Astrocyte of the spinal cord (primary cell): Measurements from ENCODE around the gene PCSK5.

Source experiments
- DNase-seq: peaks from one replicate; pipeline ENCODE4 v3.0.0; 2011; ENCODE audit warnings: low read depth, low spot score
- H3K4me3 ChIP-seq: 2 replicates; pipeline ENCODE4 v1.5.1; 2011; ENCODE audit warnings: low read depth, mild to moderate bottlenecking, low read length, moderate library complexity
- in situ Hi-C: cut with HindIII; loops from 2 replicates; pipeline ENCODE4 v1.10.0; 2017; ENCODE audit warnings: low sequenced_read_pairs
- TF ChIP-seq, protein P1 (sequence below): IDR thresholded peaks from 2 replicates; pipeline ENCODE4 v1.5.1; 2012; ENCODE audit warnings: low read depth, mild to moderate bottlenecking, low read length, inconsistent platforms

PCSK5 gene

DNA sequence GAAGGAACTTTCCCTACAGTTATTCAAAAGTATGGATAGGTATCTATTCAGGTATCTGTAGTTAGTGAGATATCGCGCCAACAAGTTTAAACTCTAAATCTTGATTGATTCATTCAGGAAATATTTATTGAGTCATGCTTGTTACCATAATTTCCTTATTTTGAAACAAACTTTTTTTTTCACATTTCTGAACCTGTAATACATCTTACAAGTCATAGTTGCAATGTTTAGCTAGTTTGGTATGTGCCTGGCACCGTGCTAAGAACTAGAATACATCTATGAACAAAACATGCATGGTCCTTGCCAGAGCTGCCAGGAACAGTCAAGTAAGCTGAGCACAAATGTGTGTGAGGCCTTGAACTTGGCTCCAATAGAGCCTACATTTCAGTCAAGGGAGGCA is 226.4 kb downstream of the PCSK5 start:
- in situ Hi-C loops, result no loop called here
- no peak for DNase-seq
- H3K4me3 ChIP-seq, result no peak overlapping the region
- TF ChIP-seq, protein P1, sequence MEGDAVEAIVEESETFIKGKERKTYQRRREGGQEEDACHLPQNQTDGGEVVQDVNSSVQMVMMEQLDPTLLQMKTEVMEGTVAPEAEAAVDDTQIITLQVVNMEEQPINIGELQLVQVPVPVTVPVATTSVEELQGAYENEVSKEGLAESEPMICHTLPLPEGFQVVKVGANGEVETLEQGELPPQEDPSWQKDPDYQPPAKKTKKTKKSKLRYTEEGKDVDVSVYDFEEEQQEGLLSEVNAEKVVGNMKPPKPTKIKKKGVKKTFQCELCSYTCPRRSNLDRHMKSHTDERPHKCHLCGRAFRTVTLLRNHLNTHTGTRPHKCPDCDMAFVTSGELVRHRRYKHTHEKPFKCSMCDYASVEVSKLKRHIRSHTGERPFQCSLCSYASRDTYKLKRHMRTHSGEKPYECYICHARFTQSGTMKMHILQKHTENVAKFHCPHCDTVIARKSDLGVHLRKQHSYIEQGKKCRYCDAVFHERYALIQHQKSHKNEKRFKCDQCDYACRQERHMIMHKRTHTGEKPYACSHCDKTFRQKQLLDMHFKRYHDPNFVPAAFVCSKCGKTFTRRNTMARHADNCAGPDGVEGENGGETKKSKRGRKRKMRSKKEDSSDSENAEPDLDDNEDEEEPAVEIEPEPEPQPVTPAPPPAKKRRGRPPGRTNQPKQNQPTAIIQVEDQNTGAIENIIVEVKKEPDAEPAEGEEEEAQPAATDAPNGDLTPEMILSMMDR, result no peak

DNA sequence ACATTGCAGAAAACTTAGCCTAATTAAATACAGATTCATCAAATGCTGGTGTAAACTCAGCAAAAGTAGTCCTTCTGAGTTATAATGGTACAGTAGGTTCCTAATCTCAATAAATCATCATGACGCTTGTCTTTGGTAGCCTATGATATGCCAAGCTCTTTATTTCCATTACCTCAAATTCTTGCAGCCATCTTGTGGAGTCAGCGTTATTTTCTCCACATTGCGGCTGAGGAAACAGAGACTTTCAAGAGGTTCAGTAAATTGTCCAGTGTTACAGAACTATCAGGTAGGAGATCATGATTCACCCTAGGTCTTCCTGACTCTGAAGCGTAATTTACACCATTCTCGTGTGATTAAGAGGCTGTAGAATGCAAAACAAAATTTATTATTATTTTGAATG is 237.2 kb downstream of the PCSK5 start:
- TF ChIP-seq, protein P1, result no peak
- no peak for DNase-seq
- in situ Hi-C loops, result no loop called here
- no peak overlapping the region for H3K4me3 ChIP-seq

DNA sequence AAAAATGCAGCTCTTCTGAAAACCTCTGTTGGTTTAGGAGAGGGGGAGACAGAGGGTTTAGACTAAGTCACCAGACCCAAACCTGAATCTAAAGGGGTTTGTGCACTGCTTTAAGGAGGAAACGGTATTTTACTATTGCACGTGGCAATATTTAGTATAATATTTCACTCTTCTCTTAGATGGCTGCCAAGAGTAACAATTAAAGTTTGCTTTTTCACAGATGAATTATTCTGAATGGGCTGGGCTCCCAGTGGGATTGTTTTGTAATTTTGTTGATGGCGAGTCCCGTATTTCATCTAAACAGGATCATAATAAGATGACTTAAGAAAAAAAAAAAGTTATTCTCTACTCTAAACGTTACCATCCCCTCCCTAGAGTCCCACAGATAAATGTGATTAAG is 245.4 kb downstream of the PCSK5 start:
- peak; percentile 14 for DNase-seq
- in situ Hi-C loops, result no loop called here
- H3K4me3 ChIP-seq, result no peak overlapping the region
- TF ChIP-seq, protein P1, result no peak

DNA sequence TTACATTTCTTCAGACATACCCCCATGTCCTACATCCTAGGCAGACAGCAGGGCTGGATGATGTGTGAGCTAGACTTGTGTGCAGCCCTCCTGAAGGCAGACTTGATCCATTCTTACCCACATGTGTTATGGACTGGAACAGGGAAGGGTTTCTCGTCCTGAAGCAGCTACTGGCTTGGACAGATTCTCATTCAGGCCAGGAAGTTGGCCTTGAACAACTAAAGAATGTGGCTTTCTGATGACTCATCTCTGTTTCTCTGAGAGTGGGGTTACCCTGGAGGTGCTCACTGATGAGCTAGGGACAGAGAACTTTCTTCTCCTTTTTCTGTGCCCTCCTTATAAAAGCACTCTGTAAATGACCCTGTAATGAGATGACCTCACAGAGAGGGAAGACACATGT is 246.5 kb downstream of the PCSK5 start:
- in situ Hi-C loops, result no loop called here
- no peak overlapping the region for H3K4me3 ChIP-seq
- peak; percentile 66 for DNase-seq
- TF ChIP-seq, protein P1, result no peak

DNA sequence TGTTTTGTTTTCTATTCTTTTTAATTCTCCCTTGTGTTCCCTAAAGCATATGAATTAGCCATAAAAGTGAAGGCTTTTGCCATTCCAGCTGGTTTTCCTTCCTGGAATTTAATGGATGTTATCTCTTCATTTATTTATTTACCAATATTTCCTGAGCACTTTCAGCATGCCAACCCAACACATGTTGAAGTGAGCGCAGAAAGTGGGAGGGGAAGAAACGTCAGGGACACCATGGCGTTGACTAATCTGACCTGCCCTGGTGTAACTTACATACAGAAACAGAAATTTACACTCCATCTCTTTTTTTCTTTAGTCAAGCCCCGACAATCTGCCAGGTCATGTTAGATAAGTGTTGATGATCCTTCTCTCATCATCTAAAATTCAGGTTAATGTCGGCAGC is 247.5 kb downstream of the PCSK5 start:
- no peak overlapping the region for H3K4me3 ChIP-seq
- DNase-seq, result no peak
- in situ Hi-C loops, result no loop called here
- TF ChIP-seq, protein P1, result no peak

DNA sequence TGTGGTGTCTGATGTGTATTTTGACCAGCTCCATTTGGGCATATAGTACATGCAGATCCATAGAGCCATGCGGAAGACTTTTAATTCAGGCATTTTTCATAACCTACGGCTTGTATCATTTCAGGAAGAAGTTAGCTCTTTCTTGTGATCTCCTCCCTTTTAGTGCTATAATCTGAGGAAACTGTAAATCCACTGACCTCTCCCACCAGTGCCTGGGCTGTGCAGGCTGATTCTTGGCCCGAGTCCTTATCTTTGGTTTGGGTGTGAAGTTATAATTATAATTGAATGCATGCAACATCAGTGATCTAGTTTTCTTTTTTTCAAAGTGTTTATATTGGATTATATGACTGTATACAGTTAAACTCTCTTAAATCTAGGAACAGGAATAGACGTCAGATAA is 247.9 kb downstream of the PCSK5 start:
- TF ChIP-seq, protein P1, result no peak
- in situ Hi-C loops, result no loop called here
- DNase-seq, result no peak
- no peak overlapping the region for H3K4me3 ChIP-seq

DNA sequence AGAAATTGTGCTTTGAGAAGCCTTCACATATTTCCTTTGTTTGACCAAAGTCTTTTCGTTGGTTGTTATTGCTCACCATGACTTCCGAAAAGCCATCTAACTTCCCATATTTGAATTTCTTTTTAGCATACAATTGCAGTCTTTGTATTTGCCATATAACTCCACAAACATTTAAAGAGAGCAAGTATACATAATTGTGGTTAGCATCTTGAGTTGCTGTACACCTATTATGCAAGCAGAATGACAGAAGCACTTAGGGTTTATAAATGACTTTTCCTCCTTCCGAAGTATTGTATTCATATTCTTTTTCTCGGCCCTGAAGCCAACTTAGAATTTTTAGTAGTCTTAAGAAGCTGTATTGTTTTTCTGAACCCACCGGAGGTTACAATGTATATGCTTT is 253.4 kb downstream of the PCSK5 start:
- H3K4me3 ChIP-seq, result no peak overlapping the region
- no peak for DNase-seq
- TF ChIP-seq, protein P1, result no peak
- in situ Hi-C loops, result no loop called here
